NT2/D1 (cell line): ENCODE results near the gene NPAS3.

Experiments used
- SUZ12 ChIP-seq: IDR thresholded peaks from 2 replicates; pipeline ENCODE4 v1.6.1; 2011; ENCODE audit not compliant: insufficient read length, insufficient read depth; ENCODE audit errors: extremely low read depth
- YY1 ChIP-seq: IDR thresholded peaks from 2 replicates; pipeline ENCODE4 v1.6.1; 2011; ENCODE audit not compliant: insufficient read length, insufficient read depth
- ZNF274 ChIP-seq: IDR thresholded peaks from 2 replicates; pipeline ENCODE4 v1.6.1; 2011; ENCODE audit warnings: mild to moderate bottlenecking, low read depth, low read length

GRCh38 chr14:32978691-32979255, 40.1 kb downstream of the NPAS3 start:
- TF ChIP-seq SUZ12 (no peak), YY1 (no peak), ZNF274 (no peak)
